Chondrocyte (in vitro differentiated cells): ENCODE measurements around the gene UBXN11. TPM values are rescaled to one million over a fixed set of nuclear protein-coding genes. Genes with fewer than 3 reads are reported as not detected.

Experiments
- DNase-seq: peaks from one replicate; pipeline ENCODE4 v3.0.0; 2021; ENCODE audit warnings: mixed read lengths, low spot score
- H3K27ac Mint-ChIP-seq: one replicate; pipeline ENCODE4 v1.8.0; 2021; ENCODE audit warnings: mild to moderate bottlenecking, moderate library complexity, mixed read lengths; ENCODE audit not compliant: unreplicated experiment
- H3K27me3 Mint-ChIP-seq: 2 replicates; pipeline ENCODE4 v1.8.0; 2021; ENCODE audit warnings: low read depth, mixed read lengths
- H3K36me3 Mint-ChIP-seq: 2 replicates; pipeline ENCODE4 v1.8.0; 2021; ENCODE audit warnings: low read depth, mixed read lengths
- H3K4me1 Mint-ChIP-seq: 2 replicates; pipeline ENCODE4 v1.8.0; 2021; ENCODE audit warnings: low read depth, mild to moderate bottlenecking, mixed read lengths
- H3K4me3 Mint-ChIP-seq: one replicate; pipeline ENCODE4 v1.8.0; 2021; ENCODE audit warnings: mild to moderate bottlenecking, moderate library complexity, mixed read lengths; ENCODE audit not compliant: unreplicated experiment
- H3K9me3 Mint-ChIP-seq: 2 replicates; pipeline ENCODE4 v1.8.0; 2021; ENCODE audit warnings: low read depth, mixed read lengths
- CTCF ChIP-seq: fragments of 200-600 bp; sonication (generic); IDR thresholded peaks from 2 replicates; pipeline ENCODE4 v1.5.0; 2021; ENCODE audit warnings: antibody characterized with exemption, mild to moderate bottlenecking, moderate library complexity
- total RNA-seq: library from RNA; stranded (reverse); gene quantifications from 3 replicates; pipeline ENCODE4 v1.2.1, GENCODE V29; 2021

The UBXN11 gene
- total RNA-seq, 1 donor from 2014 or later: 8.7 TPM

- no peak for DNase-seq
- Mint-ChIP-seq H3K4me3 (peak overlapping the region; percentile 85), H3K9me3 (no peaks in the 10 kb centered on the region), H3K27ac (peak overlapping the region; percentile 75), H3K4me1 (peaks cover 80% of the 10 kb centered on the region), H3K36me3 (peaks cover 7% of the 10 kb centered on the region), H3K27me3 (no peaks in the 10 kb centered on the region)
- TF ChIP-seq CTCF: no peak
Observed at GRCh38 chr1:26281091-26281958, 25.1 kb downstream of the UBXN11 start.

- Mint-ChIP-seq H3K9me3 (no peaks in the 10 kb centered on the region), H3K4me1 (peaks cover 88% of the 10 kb centered on the region), H3K27me3 (no peaks in the 10 kb centered on the region), H3K27ac (peak overlapping the region; percentile 86), H3K4me3 (peak overlapping the region; percentile 85), H3K36me3 (peaks cover 9% of the 10 kb centered on the region)
- no peak for DNase-seq
- no peak for TF ChIP-seq CTCF
Observed at GRCh38 chr1:26280333-26281042, 25.9 kb downstream of the UBXN11 start.

- H3K4me1 Mint-ChIP-seq: peaks cover 90% of the 10 kb centered on the region
- peaks cover 7% of the 10 kb centered on the region for H3K36me3 Mint-ChIP-seq
- H3K9me3 Mint-ChIP-seq: no peaks in the 10 kb centered on the region
- H3K27ac Mint-ChIP-seq: peak within 1 kb of the TSS; percentile 99
- peak within 1 kb of the TSS; percentile 85 for H3K4me3 Mint-ChIP-seq
- TF ChIP-seq CTCF: peak; percentile 77
- no peaks in the 10 kb centered on the region for H3K27me3 Mint-ChIP-seq
- DNase-seq: no peak
Observed at GRCh38 chr1:26279456-26280332, 26.7 kb downstream of the UBXN11 start, which contains the start of gene SH3BGRL3. Gene SH3BGRL3, plus strand, starts transcription at chr1:26280086. Its CDS starts 70 bp downstream, at chr1:26280156.

GRCh38 chr1:26278724-26279455 is 27.5 kb downstream of the UBXN11 start:
- H3K36me3 Mint-ChIP-seq: peaks cover 12% of the 10 kb centered on the region
- DNase-seq: no peak
- peak overlapping the region; percentile 99 for H3K27ac Mint-ChIP-seq
- peaks cover 88% of the 10 kb centered on the region for H3K4me1 Mint-ChIP-seq
- peak overlapping the region; percentile 85 for H3K4me3 Mint-ChIP-seq
- H3K27me3 Mint-ChIP-seq: no peaks in the 10 kb centered on the region
- H3K9me3 Mint-ChIP-seq: no peaks in the 10 kb centered on the region
- TF ChIP-seq CTCF: no peak
